PC-3 (cell line): Measurements from ENCODE around the gene HADHB.

Experiments used
- CTCF ChIP-seq: fragments of 300-600 bp; sonication (generic); conservative IDR thresholded peaks from 2 replicates; pipeline ENCODE4 v1.5.1; 2017; ENCODE audit warnings: antibody characterized with exemption, low read depth, mild to moderate bottlenecking, low read length
- EZH2 ChIP-seq: fragments of 300-600 bp; sonication (generic); IDR thresholded peaks from one replicate; pipeline ENCODE4 v1.6.1; 2017; ENCODE audit warnings: antibody characterized with exemption, mild to moderate bottlenecking, low read length; ENCODE audit not compliant: unreplicated experiment
- EZH2phosphoT487 ChIP-seq: fragments of 300-600 bp; sonication (generic); IDR thresholded peaks from 2 replicates; pipeline ENCODE4 v1.6.1; 2018; ENCODE audit warnings: mild to moderate bottlenecking, antibody characterized with exemption, low read length, borderline replicate concordance

DNA sequence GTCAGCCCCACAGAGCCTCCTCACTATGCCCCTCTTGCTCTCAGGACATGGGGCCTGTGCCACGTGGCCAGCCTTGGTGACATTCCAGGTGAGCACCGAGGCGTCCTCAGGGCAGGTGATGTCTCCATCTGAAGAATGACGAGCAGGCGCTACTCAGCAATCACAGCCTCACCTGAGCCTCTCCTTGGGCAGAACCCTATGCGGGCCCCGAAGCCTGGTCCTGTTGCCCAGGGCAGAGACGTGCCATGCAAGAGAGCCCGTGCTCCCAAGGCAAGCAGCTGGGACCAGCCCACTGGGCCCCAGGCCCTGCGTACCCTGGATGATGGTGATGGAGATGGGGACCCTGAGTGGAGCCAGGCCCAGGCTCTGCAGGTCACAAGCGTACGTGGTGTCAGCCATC, 68.7 kb downstream of the HADHB start:
- TF ChIP-seq CTCF (no peak), EZH2 (no peak), EZH2phosphoT487 (no peak)
